SK-N-SH (cell line): ENCODE results near the gene ZGPAT. TPM values are rescaled to one million over a fixed set of nuclear protein-coding genes. Genes with fewer than 3 reads are reported as not detected.

Experiments
- CTCF ChIA-PET: fragments of 300-600, 350-600 bp; formaldehyde crosslinking; extraction: SDS; loops from one replicate; lab custom pipeline; 2021; lab: Yijun Ruan, JAX
- POLR2A ChIA-PET: fragments of 350-600 bp; sonication (Branson Sonifier 250); formaldehyde crosslinking; extraction: SDS; loops from one replicate; lab custom pipeline; 2020; ENCODE audit warnings: antibody characterized with exemption, inconsistent platforms; lab: Yijun Ruan, JAX
- DNase-seq: peaks from one replicate; pipeline ENCODE4 v3.0.0; 2012
- H2AFZ ChIP-seq: fragments of 200-600 bp; sonication (generic); 2 replicates; pipeline ENCODE4 v1.8.1; 2016; ENCODE audit warnings: antibody characterized with exemption, mild to moderate bottlenecking, low read depth
- H3F3A ChIP-seq: fragments of 200-600 bp; sonication (generic); replicated peaks from 2 replicates; pipeline ENCODE3; 2016; ENCODE audit warnings: antibody characterized with exemption, mild to moderate bottlenecking; ENCODE audit not compliant: insufficient read depth
- H3K27ac ChIP-seq, 2 experiments: fragments of 200-500 bp in 1 of 2; fragments of 200-600 bp in 1 of 2; sonication (Bioruptor generic) in 1 of 2; sonication (generic), shearing (Covaris generic) in 1 of 2; 2 replicates each; pipeline versions ENCODE4 v1.5.1 to v1.6.1; 2014 to 2016; ENCODE audit warnings: low read depth in 2 of 2, inconsistent platforms in 1 of 2, low read length in 1 of 2, mild to moderate bottlenecking in 1 of 2, mixed read lengths in 1 of 2
- H3K27me3 ChIP-seq: fragments of 200-600 bp; sonication (generic), shearing (Covaris generic); 2 replicates; pipeline ENCODE4 v1.6.1; 2016; ENCODE audit warnings: mixed run types; ENCODE audit not compliant: insufficient read depth
- H3K36me3 ChIP-seq, 2 experiments: fragments of 200-500 bp in 1 of 2; fragments of 200-600 bp in 1 of 2; sonication (Bioruptor generic) in 1 of 2; sonication (generic) in 1 of 2; replicated peaks in 1 of 2; 2 replicates each; pipeline versions ENCODE3 to v1.5.1; 2014 to 2016; ENCODE audit warnings: low read length in 1 of 2, mild to moderate bottlenecking in 1 of 2; ENCODE audit not compliant: insufficient read depth in 2 of 2, control insufficient read depth in 1 of 2
- H3K4me1 ChIP-seq, 2 experiments: fragments of 200-500 bp in 1 of 2; fragments of 200-600 bp in 1 of 2; sonication (Bioruptor generic) in 1 of 2; sonication (generic), shearing (Covaris generic) in 1 of 2; 2 replicates each; pipeline versions ENCODE4 v1.5.1 to v1.6.1; 2014 to 2016; ENCODE audit warnings: low read depth in 1 of 2, low read length in 1 of 2, mixed run types in 1 of 2; ENCODE audit not compliant: insufficient read depth in 2 of 2, control insufficient read depth in 1 of 2
- H3K4me2 ChIP-seq: fragments of 200-600 bp; sonication (generic), shearing (Covaris generic); 2 replicates; pipeline ENCODE4 v1.6.1; 2017; ENCODE audit warnings: mixed run types
- H3K4me3 ChIP-seq, 2 experiments: fragments of 200-500 bp in 1 of 2; fragments of 200-600 bp in 1 of 2; sonication (Bioruptor generic) in 1 of 2; sonication (generic), shearing (Covaris generic) in 1 of 2; 2 replicates each; pipeline versions ENCODE4 v1.5.1 to v1.8.1; 2014 to 2016; ENCODE audit warnings: low read depth in 2 of 2, inconsistent platforms in 1 of 2, low read length in 1 of 2, mild to moderate bottlenecking in 1 of 2, mixed read lengths in 1 of 2, moderate library complexity in 1 of 2
- H3K79me2 ChIP-seq: fragments of 200-600 bp; sonication (generic); 2 replicates; pipeline ENCODE4 v1.8.1; 2017; ENCODE audit warnings: mild to moderate bottlenecking; ENCODE audit not compliant: insufficient read depth
- H3K9ac ChIP-seq: fragments of 200-600 bp; sonication (generic); 2 replicates; pipeline ENCODE4 v1.6.1; 2017; ENCODE audit warnings: mixed run types
- H3K9me2 ChIP-seq: fragments of 200-600 bp; sonication (generic); 2 replicates; pipeline ENCODE4 v1.6.1; 2017; ENCODE audit warnings: mixed run types
- H3K9me3 ChIP-seq: fragments of 200-600 bp; sonication (generic); 2 replicates; pipeline ENCODE4 v1.6.1; 2017; ENCODE audit warnings: mixed run types, mild to moderate bottlenecking, moderate library complexity
- H4K20me1 ChIP-seq: fragments of 200-600 bp; sonication (generic); 2 replicates; pipeline ENCODE4 v1.6.1; 2017; ENCODE audit warnings: mild to moderate bottlenecking, mixed run types; ENCODE audit not compliant: insufficient read depth
- CHD2 ChIP-seq: fragments of 150-350 bp; IDR thresholded peaks from 2 replicates; pipeline ENCODE4 v1.6.1; 2018; ENCODE audit warnings: low read length; ENCODE audit not compliant: partially characterized antibody
- CTCF ChIP-seq: fragments of 200-600 bp; sonication (generic); IDR thresholded peaks from 2 replicates; pipeline ENCODE4 v1.6.1; 2017; ENCODE audit warnings: antibody characterized with exemption, mild to moderate bottlenecking, moderate library complexity
- EZH2phosphoT487 ChIP-seq: fragments of 200-600 bp; sonication (generic); IDR thresholded peaks from 2 replicates; pipeline ENCODE4 v1.6.1; 2017; ENCODE audit warnings: low read depth, mixed run types, mild to moderate bottlenecking, antibody characterized with exemption, moderate library complexity, borderline replicate concordance
- FOXJ3 ChIP-seq: sonication (generic); formaldehyde crosslinking; IDR thresholded peaks from 2 replicates; pipeline ENCODE4 v1.5.1; 2020; ENCODE audit warnings: mild to moderate bottlenecking, missing genetic modification reagents
- GABPA ChIP-seq: IDR thresholded peaks from 2 replicates; pipeline ENCODE4 v1.4.0; 2012; ENCODE audit warnings: low read depth, mild to moderate bottlenecking
- MEF2A ChIP-seq: IDR thresholded peaks from 2 replicates; pipeline ENCODE4 v1.4.0; 2012; ENCODE audit warnings: low read depth, borderline replicate concordance
- NFIC ChIP-seq: IDR thresholded peaks from 2 replicates; pipeline ENCODE4 v1.4.0; 2012; ENCODE audit warnings: borderline replicate concordance
- NRF1 ChIP-seq: IDR thresholded peaks from 2 replicates; pipeline ENCODE4 v1.6.1; 2012; ENCODE audit warnings: low read depth, mild to moderate bottlenecking, low read length
- PBX3 ChIP-seq: IDR thresholded peaks from 2 replicates; pipeline ENCODE4; 2012
- RAD21 ChIP-seq: IDR thresholded peaks from 2 replicates; pipeline ENCODE4 v1.6.1; 2012; ENCODE audit warnings: mild to moderate bottlenecking, low read length
- RCOR1 ChIP-seq: fragments of 150-350 bp; IDR thresholded peaks from 2 replicates; pipeline ENCODE4 v1.6.1; 2017; ENCODE audit warnings: antibody characterized with exemption, low read length
- RFX5 ChIP-seq: IDR thresholded peaks from 2 replicates; pipeline ENCODE4 v1.6.1; 2012; ENCODE audit warnings: mild to moderate bottlenecking, improper control_type of control experiment, low read length
- SIN3A ChIP-seq: IDR thresholded peaks from 2 replicates; pipeline ENCODE4 v1.6.1; 2012; ENCODE audit warnings: low read depth, mild to moderate bottlenecking, low read length, moderate library complexity, borderline replicate concordance
- TCF12 ChIP-seq: IDR thresholded peaks from 2 replicates; pipeline ENCODE4 v1.4.0; 2012
- USF1 ChIP-seq: IDR thresholded peaks from 2 replicates; pipeline ENCODE4 v1.4.0; 2012; ENCODE audit warnings: low read depth, borderline replicate concordance
- USF2 ChIP-seq: fragments of 150-350 bp; IDR thresholded peaks from 2 replicates; pipeline ENCODE4 v1.6.1; 2017; ENCODE audit warnings: antibody characterized with exemption, low read length, low read depth, borderline replicate concordance
- ZBTB33 ChIP-seq: IDR thresholded peaks from 2 replicates; pipeline ENCODE4 v1.4.0; 2012; ENCODE audit warnings: low read depth, borderline replicate concordance
- WGBS: methylation state at CpG from one replicate; pipeline ENCODE4 v1.1.6; 2017; ENCODE audit warnings: low lambda C conversion rate; 5-methylcytosine and 5-hydroxymethylcytosine counted together
- polyA plus RNA-seq, 3 experiments: library from polyadenylated mRNA; depleted of rRNA; stranded (reverse); fragments of >200 nt; gene quantifications; 2 replicates each; pipeline ENCODE4 v1.2.3, GENCODE V29; 2012

The ZGPAT gene
- polyA plus RNA-seq, 1 of the 3 experiments (the other 2 are of a cell fraction), result 33.7 TPM

GRCh38 chr20:63746751-63747315 lies 39.0 kb downstream of the ZGPAT start:
- ChIA-PET POLR2A (no interaction called here), CTCF (no interaction called here)
- no peaks in the 10 kb centered on the region for H3K27me3 ChIP-seq
- TF ChIP-seq EZH2phosphoT487 (no peak), FOXJ3 (CRISPR knock-in tag) (no peak)
- H4K20me1 ChIP-seq, result peaks cover 6% of the 10 kb centered on the region
- peaks cover 0 to 2% of the 10 kb centered on the region in 2 experiments; a peak in 1 of 4 replicates for H3K4me1 ChIP-seq
- H3K36me3 ChIP-seq, result peaks cover 15 to 23% of the 10 kb centered on the region in 2 experiments
- DNase-seq, result peak; percentile 38
- H3K4me2 ChIP-seq, result no peak overlapping the region
- peaks cover 4% of the 10 kb centered on the region; the same call in 1 of the 2 replicates for H3K79me2 ChIP-seq
- H2AFZ ChIP-seq, result no peak overlapping the region
- WGBS, result 95% methylated on average over 19 of the region's 47 CpGs
- no peak overlapping the region for H3K9ac ChIP-seq
- H3F3A ChIP-seq, result peaks cover 12% of the 10 kb centered on the region
- no peak overlapping the region for H3K27ac ChIP-seq
- no peaks in the 10 kb centered on the region for H3K9me2 ChIP-seq
- H3K9me3 ChIP-seq, result no peaks in the 10 kb centered on the region
- no peak overlapping the region for H3K4me3 ChIP-seq

GRCh38 chr20:63747622-63748069 lies 39.8 kb downstream of the ZGPAT start:
- H4K20me1 ChIP-seq, result peaks cover 4% of the 10 kb centered on the region; the same call in 1 of the 2 replicates
- CTCF ChIA-PET, result no interaction called here
- POLR2A ChIA-PET, result no interaction called here
- H3F3A ChIP-seq, result peaks cover 12% of the 10 kb centered on the region
- no peak overlapping the region for H3K9ac ChIP-seq
- H3K4me2 ChIP-seq, result no peak overlapping the region
- no peaks in the 10 kb centered on the region; the same call in 1 of the 2 replicates for H3K79me2 ChIP-seq
- H3K9me3 ChIP-seq, result no peaks in the 10 kb centered on the region
- DNase-seq, result peak; percentile 44
- H3K36me3 ChIP-seq, result peaks cover 15% of the 10 kb centered on the region in 2 experiments
- TF ChIP-seq RAD21 (no peak), SIN3A (no peak), FOXJ3 (CRISPR knock-in tag) (no peak), CHD2 (no peak), PBX3 (no peak), GABPA (no peak), EZH2phosphoT487 (no peak), USF1 (no peak), RFX5 (no peak), USF2 (no peak), ZBTB33 (no peak), CTCF (no peak), MEF2A (no peak), NFIC (no peak), TCF12 (no peak), RCOR1 (no peak), NRF1 (no peak)
- TF ChIP-seq, all 33 proteins: peak for 0
- Histone ChIP-seq H3K4me1 (no peaks in the 10 kb centered on the region; a peak in 1 of 4 replicates), H3K27me3 (no peaks in the 10 kb centered on the region), H3K4me3 (no peak overlapping the region), H3K9me2 (no peaks in the 10 kb centered on the region), H3K27ac (no peak overlapping the region), H2AFZ (no peak overlapping the region)
- 82% methylated on average over 9 of the region's 13 CpGs for WGBS
